TTC549 (cell line): ENCODE results near the gene RHOBTB1.

ENCODE experiments used
- FAIRE-seq: peaks from 2 replicates; lab custom pipeline; 2012; peaks lifted over from hg19 to GRCh38; lab: Jason Lieb, UNC

RHOBTB1 gene

GRCh38 chr10:60964257-60965235, 20.6 kb upstream of the RHOBTB1 start:
- FAIRE-seq, result peak; percentile 82

- no peak for FAIRE-seq
Measured at GRCh38 chr10:60963441-60964256, 19.7 kb upstream of the RHOBTB1 start.

GRCh38 chr10:60962946-60963345, 19.0 kb upstream of the RHOBTB1 start:
- peak; percentile 78 for FAIRE-seq

DNA sequence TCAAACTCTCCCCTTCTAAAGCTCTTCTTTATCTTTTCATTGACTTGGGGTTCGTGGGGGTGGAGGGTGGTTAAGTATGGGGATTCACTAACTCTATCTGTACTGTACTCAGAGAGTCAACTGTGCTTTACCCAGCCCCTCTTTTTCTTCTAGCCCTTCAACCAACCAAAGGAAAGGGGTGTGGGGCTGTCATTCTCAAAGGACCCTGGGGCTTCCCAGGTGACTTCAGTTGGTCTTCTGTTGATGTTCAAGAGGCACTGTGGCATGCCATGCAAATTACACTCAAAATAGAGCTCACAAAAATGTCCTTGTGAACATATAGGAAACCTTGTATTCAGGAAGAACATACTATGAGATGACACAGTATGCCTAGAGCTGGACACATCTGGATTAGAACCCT, 16.9 kb upstream of the RHOBTB1 start:
- FAIRE-seq, result no peak

GRCh38 chr10:60960031-60960430, 16.0 kb upstream of the RHOBTB1 start:
- FAIRE-seq, result no peak

DNA sequence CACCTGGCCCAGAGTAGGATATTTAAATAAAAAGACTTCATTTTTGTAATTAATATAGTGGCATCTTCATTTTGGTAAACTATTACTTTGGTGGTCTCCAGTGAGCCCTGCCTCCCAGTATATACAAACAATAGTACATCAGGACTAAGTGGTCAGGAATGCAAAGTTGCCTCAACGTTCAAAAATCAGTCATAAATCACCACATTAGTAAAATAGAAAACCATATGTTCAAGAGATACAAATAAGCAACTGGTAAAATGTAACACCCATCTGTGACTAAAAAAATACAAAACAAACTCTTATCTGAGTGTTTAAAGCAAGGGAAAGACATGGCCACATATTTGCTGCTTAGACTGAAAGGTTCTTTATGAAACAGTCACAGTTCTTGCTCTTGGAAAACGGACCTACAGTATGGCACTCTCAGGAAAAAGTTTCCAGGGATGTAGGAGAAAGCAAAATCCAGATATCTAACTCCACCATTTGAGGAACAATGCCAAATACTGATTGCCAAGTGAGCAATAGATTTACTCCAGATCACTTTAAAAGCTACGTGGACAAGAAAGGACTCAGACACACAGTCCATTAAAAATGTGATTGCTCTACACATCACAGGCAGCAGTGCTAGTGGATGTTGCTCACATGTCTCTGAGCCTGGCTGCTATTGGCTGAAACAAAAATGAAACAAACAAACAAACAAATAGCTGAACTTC, 15.1 kb upstream of the RHOBTB1 start:
- FAIRE-seq, result no peak

- no peak for FAIRE-seq
Measured at GRCh38 chr10:60957667-60958221, 13.8 kb upstream of the RHOBTB1 start.

DNA sequence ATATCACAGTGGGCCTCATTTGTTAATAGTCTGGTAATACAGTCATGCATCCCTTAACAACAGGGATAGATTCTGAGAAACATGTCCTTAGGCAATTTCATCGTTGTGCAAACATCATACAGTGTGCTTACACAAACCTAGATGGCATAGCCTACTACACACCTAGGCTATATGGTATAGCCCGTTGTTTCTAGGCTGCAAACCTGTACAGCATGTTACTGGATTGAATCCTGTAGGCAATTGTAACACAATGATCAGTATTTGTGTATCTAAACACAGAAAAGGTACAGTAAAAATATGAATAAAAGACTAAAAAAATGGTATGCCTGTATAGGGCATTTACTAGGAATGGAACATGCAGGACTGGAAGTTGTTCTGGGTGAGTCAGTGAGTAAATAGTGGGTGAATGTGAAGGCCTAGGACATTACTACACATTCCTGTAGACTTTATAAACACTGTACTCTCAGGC, 12.0 kb upstream of the RHOBTB1 start:
- no peak for FAIRE-seq

- no peak for FAIRE-seq
Measured at GRCh38 chr10:60955316-60955715, 11.3 kb upstream of the RHOBTB1 start.

GRCh38 chr10:60954035-60954434, 10.1 kb upstream of the RHOBTB1 start:
- no peak for FAIRE-seq

DNA sequence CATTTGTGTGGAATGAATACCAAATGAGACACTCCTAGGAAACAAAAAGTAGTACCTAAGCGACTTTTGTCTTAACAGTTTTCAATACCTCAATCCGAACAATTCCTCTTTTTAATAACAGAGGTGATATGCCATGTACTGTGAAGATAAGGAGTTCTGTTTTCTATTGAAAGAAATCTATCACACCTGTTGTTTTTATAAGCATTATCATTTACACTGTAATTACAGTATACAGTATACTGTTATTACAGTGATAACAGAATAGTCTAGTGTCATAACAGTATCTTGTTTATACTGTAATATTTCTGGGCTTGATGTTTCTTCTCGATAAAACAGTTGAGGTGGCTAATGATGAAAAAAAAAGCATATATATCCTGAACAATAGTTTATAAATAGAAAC, 9.4 kb upstream of the RHOBTB1 start:
- no peak for FAIRE-seq

DNA sequence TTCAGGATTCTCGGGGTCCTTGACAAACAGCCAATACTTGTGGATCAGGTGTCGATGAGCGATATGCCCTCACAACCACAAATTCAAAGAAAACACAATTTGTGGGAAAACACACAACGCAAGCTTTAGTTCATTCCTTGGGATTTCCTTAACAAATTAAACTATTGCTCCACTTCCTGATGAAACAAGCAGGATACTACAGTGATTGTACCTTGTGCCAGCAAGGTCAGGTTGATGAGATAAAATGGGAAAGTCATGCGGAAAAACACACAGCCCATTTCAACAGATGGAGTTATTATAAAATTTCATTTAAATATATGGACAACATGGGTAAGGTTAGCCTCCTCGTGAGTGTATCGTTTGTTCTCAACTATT, 8.8 kb upstream of the RHOBTB1 start:
- FAIRE-seq, result no peak

DNA sequence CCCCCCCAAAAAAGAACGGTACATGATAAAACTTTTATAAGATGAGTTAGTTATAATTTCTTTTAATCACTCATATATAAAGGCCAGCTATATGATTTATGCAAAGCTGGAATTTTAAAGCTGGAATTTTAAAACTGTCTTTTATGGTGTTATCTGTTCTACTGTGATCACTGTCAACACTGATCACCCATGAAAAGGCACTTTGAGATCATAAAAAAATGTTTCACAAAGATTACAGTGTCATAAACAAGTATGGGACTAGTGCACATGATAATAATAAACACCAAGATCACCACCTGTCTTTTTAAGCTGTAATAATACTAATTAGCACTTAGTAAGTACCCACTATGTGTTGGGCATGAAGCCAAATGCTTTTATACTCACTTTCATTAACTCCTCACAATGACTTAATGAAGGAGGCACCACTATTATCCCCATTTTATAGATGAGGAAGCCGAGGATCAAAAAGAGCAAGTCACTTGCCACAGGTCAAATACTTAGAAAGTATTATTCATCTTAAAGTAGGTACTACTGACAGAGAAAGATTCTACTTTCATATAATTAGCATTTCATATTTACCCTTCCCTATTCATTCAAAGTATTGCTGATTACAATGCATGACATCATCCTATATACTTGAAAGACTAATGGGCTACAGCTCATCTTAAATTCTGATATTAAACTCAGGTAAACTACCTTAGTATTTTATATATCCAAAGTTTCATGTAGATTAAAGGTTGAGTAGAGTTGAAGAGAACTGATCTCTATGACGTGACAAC, 8.3 kb upstream of the RHOBTB1 start:
- FAIRE-seq, result no peak

DNA sequence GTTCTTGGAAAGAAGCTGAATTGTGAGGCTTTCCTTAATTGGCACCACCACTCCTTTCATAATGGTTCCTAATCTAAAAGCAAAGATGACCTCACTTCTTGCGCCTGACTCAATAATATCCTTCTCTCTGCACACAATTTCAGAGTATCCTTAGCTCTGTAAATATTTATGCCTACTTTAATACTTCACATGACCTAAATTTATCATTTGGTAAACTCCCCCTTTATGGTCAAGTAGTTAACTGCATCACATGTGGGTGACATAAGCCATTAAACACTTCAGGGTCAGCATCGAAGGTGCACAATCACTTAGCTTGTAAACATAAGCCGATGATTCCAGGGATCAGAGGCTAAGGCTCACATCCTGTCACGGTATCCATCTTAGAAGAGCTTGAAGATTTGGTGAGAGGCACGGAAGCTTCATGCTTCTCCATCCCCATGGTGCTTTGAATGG, 7.3 kb upstream of the RHOBTB1 start:
- FAIRE-seq, result no peak

GRCh38 chr10:60950300-60950699, 6.3 kb upstream of the RHOBTB1 start:
- FAIRE-seq, result no peak

DNA sequence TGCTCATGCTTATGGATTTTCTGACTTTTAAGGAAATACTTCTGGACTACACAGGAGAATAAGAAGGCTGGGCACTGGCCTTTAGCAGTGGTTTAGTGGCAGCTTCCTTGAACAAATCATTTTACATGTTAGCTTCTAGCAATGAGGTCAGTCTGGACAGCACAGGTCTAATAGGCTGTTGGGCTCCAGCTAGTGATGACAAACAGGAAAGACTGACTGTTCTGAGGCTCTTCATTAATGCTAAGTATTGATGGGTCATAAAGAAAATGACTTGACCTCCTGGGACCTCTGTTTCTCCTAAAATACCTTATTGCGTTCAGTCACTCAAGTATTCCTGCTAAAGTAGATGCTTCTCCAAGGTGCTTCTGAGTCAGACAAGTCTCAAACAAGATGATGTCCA, 4.9 kb upstream of the RHOBTB1 start:
- FAIRE-seq, result no peak

GRCh38 chr10:60944910-60945297, 919 bp upstream of the RHOBTB1 start:
- no peak for FAIRE-seq

DNA sequence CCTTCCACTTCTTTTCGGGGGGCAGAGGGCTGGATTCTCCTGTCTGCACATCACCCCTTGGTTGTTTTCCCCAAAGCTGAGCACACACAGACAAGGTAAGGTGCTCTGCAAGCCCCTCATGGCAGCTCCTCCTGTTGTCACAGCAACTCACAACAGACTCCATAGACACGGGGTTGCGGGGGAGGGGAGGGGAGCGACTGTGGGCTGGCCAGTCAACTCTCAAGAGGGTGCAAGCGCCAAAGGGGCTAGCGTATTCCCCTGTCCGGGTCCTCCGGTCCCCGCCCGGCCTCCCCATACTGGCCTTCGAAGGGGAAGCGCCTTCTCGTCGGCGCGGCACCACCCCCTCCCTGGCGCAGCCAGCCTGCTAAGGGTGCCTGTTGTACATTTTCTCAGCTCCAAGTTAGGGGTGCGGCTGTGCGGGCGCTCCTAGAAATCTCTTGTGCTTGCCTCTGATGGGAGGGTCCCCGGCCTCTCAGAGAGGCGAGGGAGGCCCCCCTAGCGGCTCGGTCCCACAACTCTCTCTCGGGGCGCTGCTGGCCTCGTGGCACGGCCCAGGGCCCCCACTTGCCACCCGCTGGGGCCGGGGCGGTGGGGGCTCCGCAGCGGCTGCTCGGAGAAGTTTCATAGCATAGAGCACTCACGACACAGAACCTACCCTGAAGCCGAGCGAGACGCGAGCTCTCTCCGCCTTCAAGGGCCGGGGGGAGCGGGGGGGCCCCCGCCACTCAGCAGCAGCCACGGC, 498 bp downstream of the RHOBTB1 start:
- no peak for FAIRE-seq

DNA sequence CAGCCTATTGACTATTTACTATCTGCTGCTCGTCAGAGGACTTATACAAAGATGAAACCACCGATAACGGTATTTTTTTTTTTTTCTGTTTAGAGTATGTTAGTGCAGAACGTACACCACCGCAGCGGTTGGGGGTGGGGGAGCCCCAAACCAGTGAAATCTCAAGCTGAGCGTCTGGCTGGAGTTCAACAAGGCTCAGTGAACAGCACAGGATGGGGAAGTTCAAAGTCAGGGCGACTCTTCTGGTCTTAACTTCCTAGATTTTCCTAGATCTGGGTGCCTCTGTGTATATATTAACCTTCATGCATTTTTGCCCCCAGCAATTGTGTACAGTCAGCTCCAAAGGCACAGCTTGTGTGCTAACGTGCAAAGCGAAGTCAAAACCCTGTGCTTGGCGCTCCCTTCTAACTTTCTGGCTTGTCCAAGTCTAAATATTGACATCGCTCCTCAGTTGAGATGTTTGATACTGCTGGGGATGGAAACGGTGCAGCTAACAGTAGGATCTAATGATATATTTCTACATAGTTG, 1.1 kb downstream of the RHOBTB1 start:
- no peak for FAIRE-seq

DNA sequence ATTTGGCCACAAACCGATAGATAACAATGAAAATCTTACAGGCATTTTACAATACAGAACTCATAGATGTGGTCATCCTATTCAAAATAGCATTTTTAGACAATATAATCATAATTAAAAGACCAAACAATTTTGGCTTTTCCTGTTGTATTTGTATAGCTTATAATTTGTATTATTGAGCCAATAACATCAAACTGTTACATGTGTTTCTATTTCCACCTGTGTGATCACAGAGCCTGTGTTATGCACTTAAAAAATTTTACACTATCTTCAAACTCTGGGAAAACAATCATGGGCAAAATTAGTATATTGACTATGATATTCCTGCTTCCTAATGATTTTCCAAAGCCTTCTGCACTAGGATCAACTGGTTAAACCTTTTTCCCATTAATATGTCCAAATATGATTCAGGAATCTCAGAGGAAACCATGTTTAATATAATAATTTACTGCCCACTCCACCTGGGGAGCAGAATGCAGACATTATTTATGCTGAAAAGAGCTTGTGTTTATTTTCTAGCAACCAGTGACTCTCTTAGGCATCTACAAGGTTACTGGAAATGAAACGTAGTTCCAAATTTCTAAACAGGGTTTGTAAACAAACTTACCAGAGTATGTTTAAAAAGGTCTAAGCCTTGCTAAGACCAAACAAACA, 1.7 kb downstream of the RHOBTB1 start:
- FAIRE-seq, result peak; percentile 63
